ENCODE results near the gene DUSP15.
"Not testable (repeated sequence)": the region's sequence is repeated elsewhere in the genome, so short reads cannot be mapped to it uniquely, and the experiment has no call there.

The DUSP15 gene

GRCh38 chr20:31830406-31830981 lies 39.8 kb downstream of the DUSP15 start:
- TF ChIP-seq CTCF (IDR thresholded peaks at IDR 0.05; ENCODE audit: low read depth, low read length), result no peak
- no peak for TF ChIP-seq POLR2A (IDR thresholded peaks at IDR 0.05; ENCODE audit: extremely low read depth, insufficient read length)
- TF ChIP-seq MYC (IDR thresholded peaks at IDR 0.05; ENCODE audit: low read depth, low read length), result no peak
- TF ChIP-seq, protein P1, sequence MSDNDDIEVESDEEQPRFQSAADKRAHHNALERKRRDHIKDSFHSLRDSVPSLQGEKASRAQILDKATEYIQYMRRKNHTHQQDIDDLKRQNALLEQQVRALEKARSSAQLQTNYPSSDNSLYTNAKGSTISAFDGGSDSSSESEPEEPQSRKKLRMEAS (IDR thresholded peaks at IDR 0.05; ENCODE audit: low read depth, low read length), result no peak
- DNase-seq (ENCODE audit: low read depth), result no peak
- no peak overlapping the region for H3K4me3 ChIP-seq (ENCODE audit: low read depth, low read length)

DNA sequence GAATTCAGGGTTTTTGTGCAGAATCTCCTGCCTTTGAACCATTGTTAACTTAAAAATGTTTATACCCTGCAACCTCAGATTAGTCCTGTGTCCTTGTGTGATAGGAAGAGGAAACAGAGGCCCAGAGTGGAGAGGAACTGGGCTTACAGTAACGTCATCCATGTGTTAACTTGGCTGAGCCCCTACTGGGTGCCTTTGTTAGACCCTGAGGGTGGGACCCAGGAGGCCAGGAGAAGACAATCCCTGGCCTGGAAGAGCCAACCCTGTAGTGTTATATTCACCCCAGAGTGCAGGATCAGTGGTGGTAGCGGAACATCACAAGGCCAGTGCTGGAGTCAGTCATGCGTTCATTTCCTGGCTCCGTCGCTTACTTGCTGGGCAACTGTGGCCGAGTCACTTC lies 40.6 kb downstream of the DUSP15 start:
- no peak for DNase-seq (ENCODE audit: low read depth)
- no peak for TF ChIP-seq MYC (IDR thresholded peaks at IDR 0.05; ENCODE audit: low read depth, low read length)
- TF ChIP-seq CTCF (IDR thresholded peaks at IDR 0.05; ENCODE audit: low read depth, low read length), result no peak
- TF ChIP-seq POLR2A (IDR thresholded peaks at IDR 0.05; ENCODE audit: extremely low read depth, insufficient read length), result no peak
- TF ChIP-seq, protein P1 (IDR thresholded peaks at IDR 0.05; ENCODE audit: low read depth, low read length), result no peak
- H3K4me3 ChIP-seq (ENCODE audit: low read depth, low read length), result no peak overlapping the region

DNA sequence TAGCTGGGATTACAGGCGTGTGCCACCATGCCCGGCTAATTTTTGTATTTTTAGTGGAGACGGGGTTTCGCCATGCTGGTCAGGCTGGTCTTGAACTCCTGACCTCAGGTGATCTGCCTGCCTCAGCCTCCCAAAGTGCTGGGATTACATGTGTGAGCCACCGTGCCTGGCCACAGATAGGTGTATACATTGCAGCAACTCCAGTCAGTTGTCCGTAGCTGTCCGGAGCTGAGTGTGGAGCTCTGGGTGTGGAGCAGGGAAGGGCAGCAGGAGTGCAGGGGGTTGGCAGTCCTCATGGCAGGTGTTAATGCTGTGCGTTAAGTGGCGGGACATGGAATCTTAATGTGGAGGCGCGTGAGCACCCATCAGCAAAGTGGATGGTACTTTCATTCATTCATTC lies 42.3 kb downstream of the DUSP15 start:
- not testable (repeated sequence) for DNase-seq (ENCODE audit: low read depth); H3K4me3 ChIP-seq (ENCODE audit: low read depth, low read length)

- DNase-seq (ENCODE audit: low read depth), result no peak
- TF ChIP-seq, protein P1 (IDR thresholded peaks at IDR 0.05; ENCODE audit: low read depth, low read length), result no peak
- TF ChIP-seq MYC (IDR thresholded peaks at IDR 0.05; ENCODE audit: low read depth, low read length), result no peak
- no peak overlapping the region for H3K4me3 ChIP-seq (ENCODE audit: low read depth, low read length)
Measured at GRCh38 chr20:31827059-31827458, 43.3 kb downstream of the DUSP15 start.

DNA sequence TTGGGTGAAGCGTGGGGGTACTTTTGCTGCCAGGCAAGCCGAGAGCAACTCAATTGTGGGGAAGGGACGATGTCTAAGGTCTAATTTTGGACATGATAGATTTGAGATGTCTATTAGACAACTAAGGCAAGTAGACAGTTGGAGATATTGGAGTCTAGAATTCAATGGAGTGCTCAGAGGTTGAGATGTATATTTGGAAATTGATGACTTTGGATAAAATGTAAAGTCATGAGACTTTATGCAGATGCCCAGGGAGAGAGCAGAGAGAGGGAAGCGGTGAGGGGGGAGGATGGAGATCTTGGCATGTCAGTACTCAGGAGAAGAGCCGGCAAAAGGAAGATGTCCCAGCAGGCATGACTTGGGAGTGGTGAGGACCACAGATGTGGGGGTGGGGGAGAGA lies 44.3 kb downstream of the DUSP15 start:
- TF ChIP-seq, protein P1 (IDR thresholded peaks at IDR 0.05; ENCODE audit: low read depth, low read length), result no peak
- no peak for TF ChIP-seq MYC (IDR thresholded peaks at IDR 0.05; ENCODE audit: low read depth, low read length)
- no peak for TF ChIP-seq POLR2A (IDR thresholded peaks at IDR 0.05; ENCODE audit: extremely low read depth, insufficient read length)
- TF ChIP-seq CTCF (IDR thresholded peaks at IDR 0.05; ENCODE audit: low read depth, low read length), result no peak
- no peak overlapping the region for H3K4me3 ChIP-seq (ENCODE audit: low read depth, low read length)
- DNase-seq (ENCODE audit: low read depth), result no peak

DNA sequence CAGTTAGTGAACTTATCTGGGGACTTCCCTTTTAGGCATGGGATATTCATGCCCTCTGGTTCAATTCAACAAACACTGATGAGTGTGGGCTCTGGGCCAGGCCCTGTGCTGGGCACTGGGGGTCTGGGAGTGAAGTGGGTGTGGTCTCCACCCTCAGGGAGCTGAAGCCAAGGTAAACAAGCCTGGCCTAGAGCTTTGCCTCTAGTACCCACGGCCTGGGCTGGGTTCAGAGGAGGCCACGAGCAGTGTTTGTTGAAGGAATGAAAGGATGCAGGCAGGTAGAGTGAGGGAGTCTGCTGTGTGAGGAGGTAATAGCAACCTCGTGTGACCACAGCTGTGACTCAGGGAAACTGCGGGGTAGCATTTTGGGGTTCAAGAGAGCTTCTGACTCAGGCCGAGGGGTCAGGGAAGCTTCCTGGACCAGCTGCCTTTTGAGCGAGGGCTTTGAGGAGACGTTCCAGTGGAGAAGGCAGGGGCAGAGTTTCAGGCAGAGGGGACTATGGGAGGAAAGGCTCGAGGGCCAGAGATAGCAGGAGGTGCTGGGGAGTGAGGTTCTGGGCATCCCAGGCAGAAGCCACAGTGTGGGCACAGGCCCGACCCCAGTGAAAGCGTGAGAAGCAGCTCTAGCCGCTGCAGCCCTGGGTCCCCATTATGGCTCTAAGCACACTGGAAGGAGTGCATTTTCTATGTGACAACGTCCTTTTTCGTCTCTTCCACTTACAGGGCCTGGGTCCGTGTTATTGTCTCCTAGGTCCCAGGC lies 45.6 kb downstream of the DUSP15 start:
- TF ChIP-seq CTCF (IDR thresholded peaks at IDR 0.05; ENCODE audit: low read depth, low read length), result no peak
- TF ChIP-seq MYC (IDR thresholded peaks at IDR 0.05; ENCODE audit: low read depth, low read length), result no peak
- no peak for TF ChIP-seq POLR2A (IDR thresholded peaks at IDR 0.05; ENCODE audit: extremely low read depth, insufficient read length)
- TF ChIP-seq, protein P1 (IDR thresholded peaks at IDR 0.05; ENCODE audit: low read depth, low read length), result no peak
- H3K4me3 ChIP-seq (ENCODE audit: low read depth, low read length), result no peak overlapping the region
- DNase-seq (ENCODE audit: low read depth), result no peak

All from NB4 (cell line).